Measurements from ENCODE around the gene DISC1.

DNA sequence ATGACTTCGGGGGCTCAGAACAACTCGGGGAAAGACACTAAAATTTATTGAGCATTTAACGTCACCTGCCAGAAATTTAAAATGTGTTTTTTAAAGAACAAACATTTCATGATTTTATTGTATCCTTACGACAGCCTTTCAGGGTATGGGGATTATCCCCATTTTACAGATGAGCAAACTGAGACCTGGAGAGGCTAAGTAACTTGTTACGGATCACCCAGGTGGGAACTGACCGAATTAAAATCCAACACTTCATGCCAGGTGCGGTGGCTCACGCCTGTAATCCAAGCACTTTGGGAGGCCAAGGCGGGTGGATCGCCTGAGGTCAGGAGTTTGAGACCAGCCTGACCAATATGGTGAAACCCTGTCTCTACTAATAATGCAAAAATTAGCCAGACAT is 50.9 kb downstream of the DISC1 start:
- TF ChIP-seq, protein P1, sequence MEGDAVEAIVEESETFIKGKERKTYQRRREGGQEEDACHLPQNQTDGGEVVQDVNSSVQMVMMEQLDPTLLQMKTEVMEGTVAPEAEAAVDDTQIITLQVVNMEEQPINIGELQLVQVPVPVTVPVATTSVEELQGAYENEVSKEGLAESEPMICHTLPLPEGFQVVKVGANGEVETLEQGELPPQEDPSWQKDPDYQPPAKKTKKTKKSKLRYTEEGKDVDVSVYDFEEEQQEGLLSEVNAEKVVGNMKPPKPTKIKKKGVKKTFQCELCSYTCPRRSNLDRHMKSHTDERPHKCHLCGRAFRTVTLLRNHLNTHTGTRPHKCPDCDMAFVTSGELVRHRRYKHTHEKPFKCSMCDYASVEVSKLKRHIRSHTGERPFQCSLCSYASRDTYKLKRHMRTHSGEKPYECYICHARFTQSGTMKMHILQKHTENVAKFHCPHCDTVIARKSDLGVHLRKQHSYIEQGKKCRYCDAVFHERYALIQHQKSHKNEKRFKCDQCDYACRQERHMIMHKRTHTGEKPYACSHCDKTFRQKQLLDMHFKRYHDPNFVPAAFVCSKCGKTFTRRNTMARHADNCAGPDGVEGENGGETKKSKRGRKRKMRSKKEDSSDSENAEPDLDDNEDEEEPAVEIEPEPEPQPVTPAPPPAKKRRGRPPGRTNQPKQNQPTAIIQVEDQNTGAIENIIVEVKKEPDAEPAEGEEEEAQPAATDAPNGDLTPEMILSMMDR (IDR thresholded peaks at IDR 0.05; ENCODE audit: extremely low read depth in 1 of 2, insufficient read depth in 1 of 2, low read depth in 1 of 2, low read length in 2 of 2), result no peak
- no peak for TF ChIP-seq MYC (IDR thresholded peaks at IDR 0.05; ENCODE audit: low read depth, low read length)
- no peak for TF ChIP-seq EZH2 (IDR thresholded peaks at IDR 0.05; ENCODE audit: borderline replicate concordance, low read depth, low read length, severe bottlenecking)
- no peak for TF ChIP-seq JUN (IDR thresholded peaks at IDR 0.05; ENCODE audit: borderline replicate concordance, insufficient read depth, insufficient read length, low read depth)
- TF ChIP-seq, protein P2, sequence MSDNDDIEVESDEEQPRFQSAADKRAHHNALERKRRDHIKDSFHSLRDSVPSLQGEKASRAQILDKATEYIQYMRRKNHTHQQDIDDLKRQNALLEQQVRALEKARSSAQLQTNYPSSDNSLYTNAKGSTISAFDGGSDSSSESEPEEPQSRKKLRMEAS (IDR thresholded peaks at IDR 0.05; ENCODE audit: insufficient read depth, insufficient read length), result no peak
- no peak for TF ChIP-seq POLR2A (IDR thresholded peaks at IDR 0.05; ENCODE audit: low read depth, low read length)
- no peak for TF ChIP-seq POLR2AphosphoS5 (IDR thresholded peaks at IDR 0.05; ENCODE audit: insufficient read depth, low read depth, low read length)
- TF ChIP-seq FOS (IDR thresholded peaks at IDR 0.05; ENCODE audit: borderline replicate concordance, insufficient read depth, low read length), result no peak
- TF ChIP-seq GATA2 (IDR thresholded peaks at IDR 0.05; ENCODE audit: insufficient read depth, insufficient read length, low read depth, low read length), result no peak
